Activated naive CD4-positive, alpha-beta T cell treated with anti-CD3 and anti-CD28 coated beads, Interleukin-2, amount 50 U/mL, for 72 hours (primary cell): ENCODE data around the gene R3HDM2. TPM values are rescaled to one million over a fixed set of nuclear protein-coding genes. Genes with fewer than 3 reads are reported as not detected.

ENCODE experiments used
- ATAC-seq, 2 donors: fragments of 150-1000 bp; cut with Tn5 transposase; 2 replicates each; pipeline ENCODE4 v1.10.0; 2021; ENCODE audit warnings: mild to moderate bottlenecking in 2 of 2, moderate library complexity in 2 of 2
- DNase-seq, 2 donors: peaks; one replicate each; pipeline ENCODE4 v3.0.0; 2021 to 2022; ENCODE audit warnings: low spot score in 2 of 2
- H3K27ac Mint-ChIP-seq, 2 donors: one replicate each; pipeline ENCODE4 v1.8.0; 2022; ENCODE audit warnings: mild to moderate bottlenecking in 2 of 2, mixed read lengths in 2 of 2
- H3K36me3 Mint-ChIP-seq, 2 donors: one replicate each; pipeline ENCODE4 v1.8.0; 2022; ENCODE audit warnings: mixed read lengths in 2 of 2
- H3K9me3 Mint-ChIP-seq, 2 donors: one replicate each; pipeline ENCODE4 v1.8.0; 2022; ENCODE audit warnings: mixed read lengths in 2 of 2
- total RNA-seq, 2 donors: library from RNA; stranded (reverse); gene quantifications; one replicate each; pipeline ENCODE4 v1.2.3, GENCODE V29; 2022

The R3HDM2 gene
- total RNA-seq, 2 donors from 2014 or later: 36.3 to 57.1 TPM

DNA sequence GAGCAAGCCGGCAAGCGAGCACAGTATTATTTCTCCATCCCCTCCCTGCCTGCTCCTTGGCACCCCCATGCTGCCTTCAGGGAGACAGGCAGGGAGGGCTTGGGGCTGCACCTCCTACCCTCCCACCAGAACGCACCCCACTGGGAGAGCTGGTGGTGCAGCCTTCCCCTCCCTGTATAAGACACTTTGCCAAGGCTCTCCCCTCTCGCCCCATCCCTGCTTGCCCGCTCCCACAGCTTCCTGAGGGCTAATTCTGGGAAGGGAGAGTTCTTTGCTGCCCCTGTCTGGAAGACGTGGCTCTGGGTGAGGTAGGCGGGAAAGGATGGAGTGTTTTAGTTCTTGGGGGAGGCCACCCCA, 218.2 kb downstream of the R3HDM2 start:
- Mint-ChIP-seq H3K27ac (no peak overlapping the region), H3K36me3 (no peaks in the 10 kb centered on the region), H3K9me3 (no peaks in the 10 kb centered on the region)
- ATAC-seq: no peak
- DNase-seq: no peak

DNA sequence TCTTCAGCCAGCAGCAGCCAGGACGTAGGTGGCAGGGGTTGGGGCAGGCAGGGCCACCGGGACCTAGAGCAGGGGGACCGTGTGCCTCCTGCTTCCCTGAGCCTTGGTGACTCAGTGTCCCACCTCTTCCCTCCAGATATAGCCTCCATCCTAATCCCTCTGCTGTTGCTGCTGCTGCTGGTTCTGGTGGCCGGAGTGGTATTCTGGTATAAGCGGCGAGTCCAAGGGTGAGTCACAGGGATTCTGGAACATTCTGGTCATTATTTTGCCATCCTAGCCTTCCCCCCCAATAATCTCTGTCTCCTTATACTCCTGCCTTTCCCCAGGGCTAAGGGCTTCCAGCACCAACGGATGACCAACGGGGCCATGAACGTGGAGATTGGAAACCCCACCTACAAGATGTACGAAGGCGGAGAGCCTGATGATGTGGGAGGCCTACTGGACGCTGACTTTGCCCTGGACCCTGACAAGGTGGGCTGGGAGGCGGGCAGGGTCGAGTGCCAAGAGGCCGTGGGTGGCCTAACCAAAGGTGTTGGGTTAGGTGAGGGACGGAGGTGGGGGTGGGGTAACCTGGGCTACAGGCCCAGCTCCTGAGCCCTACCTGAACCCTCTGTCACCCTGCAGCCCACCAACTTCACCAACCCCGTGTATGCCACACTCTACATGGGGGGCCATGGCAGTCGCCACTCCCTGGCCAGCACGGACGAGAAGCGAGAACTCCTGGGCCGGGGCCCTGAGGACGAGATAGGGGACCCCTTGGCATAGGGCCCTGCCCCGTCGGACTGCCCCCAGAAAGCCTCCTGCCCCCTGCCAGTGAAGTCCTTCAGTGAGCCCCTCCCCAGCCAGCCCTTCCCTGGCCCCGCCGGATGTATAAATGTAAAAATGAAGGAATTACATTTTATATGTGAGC, 218.8 kb downstream of the R3HDM2 start:
- DNase-seq (no peak), ATAC-seq (no peak)
- Mint-ChIP-seq H3K36me3 (no peaks in the 10 kb centered on the region), H3K27ac (no peak overlapping the region), H3K9me3 (no peaks in the 10 kb centered on the region)

DNA sequence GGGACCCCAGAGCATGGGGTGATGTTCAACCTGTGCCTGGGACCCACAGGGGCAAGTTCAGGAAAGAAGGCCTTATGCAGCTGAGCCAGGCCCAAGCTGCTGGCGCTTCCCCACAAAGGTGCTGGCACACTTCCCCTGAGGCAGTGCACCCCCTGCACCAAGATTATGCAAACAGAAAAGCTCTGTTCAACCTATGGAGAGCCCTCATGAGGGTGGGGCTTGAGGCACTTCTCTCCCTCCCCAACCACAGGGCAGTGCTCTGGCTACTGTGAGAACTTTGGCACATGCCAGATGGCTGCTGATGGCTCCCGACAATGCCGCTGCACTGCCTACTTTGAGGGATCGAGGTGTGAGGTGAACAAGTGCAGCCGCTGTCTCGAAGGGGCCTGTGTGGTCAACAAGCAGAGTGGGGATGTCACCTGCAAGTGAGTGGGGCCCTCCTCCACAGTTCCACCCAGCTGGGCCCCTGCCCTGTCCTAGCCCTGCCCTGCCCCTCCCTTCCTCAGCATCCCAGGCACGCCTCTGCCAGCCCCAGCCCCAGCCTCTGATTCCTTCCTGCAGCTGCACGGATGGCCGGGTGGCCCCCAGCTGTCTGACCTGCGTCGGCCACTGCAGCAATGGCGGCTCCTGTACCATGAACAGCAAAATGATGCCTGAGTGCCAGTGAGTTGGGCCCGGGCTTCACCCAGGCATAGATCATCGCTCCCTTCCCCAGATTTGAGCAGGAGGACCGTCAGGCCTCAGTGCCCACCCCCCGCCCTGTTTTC, 219.7 kb downstream of the R3HDM2 start:
- H3K9me3 Mint-ChIP-seq: no peaks in the 10 kb centered on the region
- H3K36me3 Mint-ChIP-seq: no peaks in the 10 kb centered on the region
- ATAC-seq (no peak), DNase-seq (no peak)
- H3K27ac Mint-ChIP-seq: no peak overlapping the region

DNA sequence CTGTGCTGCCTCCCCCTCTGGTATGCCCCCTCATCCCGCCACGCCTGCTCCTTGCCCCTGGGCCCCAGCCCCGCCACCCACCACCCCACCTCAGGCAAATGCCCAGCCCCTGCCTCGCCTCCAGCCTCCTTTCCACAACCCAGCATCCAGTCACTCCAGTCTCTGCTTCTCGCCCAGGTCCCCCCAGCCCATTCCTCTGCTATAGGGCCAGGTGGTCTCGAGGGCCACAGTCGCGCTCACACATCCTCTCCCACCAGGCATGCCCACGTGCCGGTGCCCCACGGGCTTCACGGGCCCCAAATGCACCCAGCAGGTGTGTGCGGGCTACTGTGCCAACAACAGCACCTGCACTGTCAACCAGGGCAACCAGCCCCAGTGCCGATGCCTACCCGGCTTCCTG, 220.4 kb downstream of the R3HDM2 start:
- Mint-ChIP-seq H3K9me3 (no peaks in the 10 kb centered on the region), H3K36me3 (no peaks in the 10 kb centered on the region), H3K27ac (no peak overlapping the region)
- DNase-seq (no peak), ATAC-seq (no peak)

DNA sequence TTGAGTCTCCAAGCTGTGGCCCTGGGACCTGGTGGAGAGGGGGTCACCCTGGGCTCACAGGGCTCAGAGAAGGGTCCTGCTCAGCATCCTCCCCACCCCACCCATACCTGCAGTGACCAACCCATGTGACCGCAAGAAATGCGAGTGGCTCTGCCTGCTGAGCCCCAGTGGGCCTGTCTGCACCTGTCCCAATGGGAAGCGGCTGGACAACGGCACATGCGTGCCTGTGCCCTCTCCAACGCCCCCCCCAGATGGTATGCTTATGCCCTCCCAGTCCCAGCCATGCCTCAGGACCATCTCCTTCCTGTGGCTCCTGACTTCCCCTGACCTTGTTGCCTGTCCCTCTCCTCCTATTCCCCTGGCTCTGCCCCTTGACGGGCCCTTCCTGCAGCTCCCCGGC, 220.9 kb downstream of the R3HDM2 start:
- Mint-ChIP-seq H3K27ac (peak overlapping the region in 1 of 2 donors; percentile 68), H3K9me3 (no peaks in the 10 kb centered on the region), H3K36me3 (no peaks in the 10 kb centered on the region)
- DNase-seq (no peak), ATAC-seq (no peak)

DNA sequence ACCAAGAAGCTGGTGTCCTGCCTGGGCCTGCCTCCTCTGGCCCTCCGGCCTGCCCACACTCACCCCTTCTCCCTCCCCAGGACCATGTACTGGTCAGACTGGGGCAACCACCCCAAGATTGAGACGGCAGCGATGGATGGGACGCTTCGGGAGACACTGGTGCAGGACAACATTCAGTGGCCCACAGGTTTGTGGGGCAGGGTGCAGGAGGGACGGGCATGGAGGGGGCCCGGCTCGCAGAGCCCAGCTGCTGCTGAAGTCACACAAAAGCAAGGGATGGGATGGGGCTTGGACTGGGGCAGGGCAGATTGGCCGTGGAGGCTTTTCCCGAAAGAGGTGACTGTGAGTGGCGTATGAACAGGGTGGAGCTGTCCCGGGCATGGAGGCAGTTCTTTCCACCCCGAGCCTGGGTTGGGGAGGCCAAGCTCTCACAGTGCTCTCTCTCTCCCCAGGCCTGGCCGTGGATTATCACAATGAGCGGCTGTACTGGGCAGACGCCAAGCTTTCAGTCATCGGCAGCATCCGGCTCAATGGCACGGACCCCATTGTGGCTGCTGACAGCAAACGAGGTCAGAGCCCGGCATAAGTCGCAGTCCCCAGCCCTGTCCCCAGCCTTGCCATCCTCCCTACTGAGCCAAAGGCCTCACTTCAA, 222.1 kb downstream of the R3HDM2 start:
- no peaks in the 10 kb centered on the region for H3K9me3 Mint-ChIP-seq
- no peaks in the 10 kb centered on the region for H3K36me3 Mint-ChIP-seq
- no peak for ATAC-seq
- DNase-seq: no peak
- no peak overlapping the region for H3K27ac Mint-ChIP-seq

DNA sequence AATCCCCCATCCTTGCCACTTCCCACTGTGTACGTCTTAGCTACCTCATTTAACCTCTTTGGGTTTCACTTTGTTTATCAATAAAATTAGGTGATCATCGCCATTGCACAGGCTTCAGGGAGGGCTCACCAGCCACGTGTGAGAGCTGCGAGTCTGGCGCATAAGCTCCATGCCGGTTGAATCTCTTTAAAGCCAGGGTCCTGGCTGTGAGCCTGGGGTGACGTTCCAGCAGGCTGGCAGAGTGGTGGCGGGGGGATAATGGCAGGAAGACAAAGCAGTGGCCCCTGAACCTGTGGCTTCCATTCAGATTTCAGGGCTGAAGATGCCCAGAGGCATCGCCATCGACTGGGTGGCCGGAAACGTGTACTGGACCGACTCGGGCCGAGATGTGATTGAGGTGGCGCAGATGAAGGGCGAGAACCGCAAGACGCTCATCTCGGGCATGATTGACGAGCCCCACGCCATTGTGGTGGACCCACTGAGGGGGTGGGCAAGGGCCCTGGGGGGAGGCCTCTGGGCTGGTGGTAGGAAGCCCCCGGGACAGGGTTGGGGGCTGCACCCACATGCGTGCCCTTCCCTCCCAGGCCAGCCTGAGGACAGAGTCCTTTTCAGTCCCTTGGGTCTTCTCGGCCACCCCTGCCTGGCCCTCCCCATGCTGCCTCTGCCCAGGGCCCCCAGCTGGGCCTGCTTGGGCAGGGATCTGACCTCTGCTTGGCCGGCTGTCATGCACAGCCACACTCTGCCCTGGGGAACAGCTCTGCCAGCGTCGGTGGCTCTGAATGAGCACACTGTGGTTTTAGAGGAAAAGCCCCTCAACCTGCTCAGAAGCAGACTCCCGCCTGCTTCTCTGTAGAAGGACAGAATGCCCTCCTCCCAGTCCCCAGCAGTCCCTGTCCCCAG, 222.9 kb downstream of the R3HDM2 start:
- ATAC-seq (no peak), DNase-seq (no peak)
- Mint-ChIP-seq H3K9me3 (no peaks in the 10 kb centered on the region), H3K27ac (no peak overlapping the region), H3K36me3 (no peaks in the 10 kb centered on the region)

DNA sequence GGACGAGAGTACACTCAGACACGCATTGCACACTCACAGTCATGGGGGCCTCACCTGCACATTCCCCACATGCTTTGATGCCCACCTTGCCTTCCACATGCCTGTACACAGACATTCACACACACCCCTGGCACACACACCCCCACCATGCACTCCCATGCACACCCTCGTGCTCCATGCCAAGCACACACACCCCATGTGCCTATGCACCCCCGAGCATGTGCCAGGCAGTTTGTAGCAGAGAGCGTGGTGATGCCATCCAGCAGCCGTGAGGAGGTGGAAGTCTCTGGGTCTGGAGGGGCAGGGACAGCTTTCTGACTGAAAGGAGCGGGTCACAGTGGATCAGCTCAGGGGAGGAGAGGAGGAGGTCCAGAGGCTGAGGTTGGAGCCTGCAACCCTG, 224.9 kb downstream of the R3HDM2 start:
- ATAC-seq: no peak
- Mint-ChIP-seq H3K27ac (no peak overlapping the region), H3K36me3 (no peaks in the 10 kb centered on the region), H3K9me3 (no peaks in the 10 kb centered on the region)
- DNase-seq: no peak

DNA sequence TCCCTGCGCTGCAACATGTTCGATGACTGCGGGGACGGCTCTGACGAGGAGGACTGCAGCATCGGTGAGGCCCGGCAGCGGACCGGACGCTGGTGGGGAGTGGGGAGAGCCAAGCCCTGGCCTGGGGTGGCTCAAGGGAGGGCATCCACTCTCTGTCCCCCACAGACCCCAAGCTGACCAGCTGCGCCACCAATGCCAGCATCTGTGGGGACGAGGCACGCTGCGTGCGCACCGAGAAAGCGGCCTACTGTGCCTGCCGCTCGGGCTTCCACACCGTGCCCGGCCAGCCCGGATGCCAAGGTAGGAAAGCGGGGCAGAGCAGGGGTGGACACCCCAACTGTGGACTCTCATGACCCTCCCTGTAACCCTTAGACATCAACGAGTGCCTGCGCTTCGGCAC, 225.7 kb downstream of the R3HDM2 start:
- DNase-seq: no peak
- Mint-ChIP-seq H3K36me3 (no peaks in the 10 kb centered on the region), H3K9me3 (no peaks in the 10 kb centered on the region), H3K27ac (no peak overlapping the region)
- no peak for ATAC-seq

DNA sequence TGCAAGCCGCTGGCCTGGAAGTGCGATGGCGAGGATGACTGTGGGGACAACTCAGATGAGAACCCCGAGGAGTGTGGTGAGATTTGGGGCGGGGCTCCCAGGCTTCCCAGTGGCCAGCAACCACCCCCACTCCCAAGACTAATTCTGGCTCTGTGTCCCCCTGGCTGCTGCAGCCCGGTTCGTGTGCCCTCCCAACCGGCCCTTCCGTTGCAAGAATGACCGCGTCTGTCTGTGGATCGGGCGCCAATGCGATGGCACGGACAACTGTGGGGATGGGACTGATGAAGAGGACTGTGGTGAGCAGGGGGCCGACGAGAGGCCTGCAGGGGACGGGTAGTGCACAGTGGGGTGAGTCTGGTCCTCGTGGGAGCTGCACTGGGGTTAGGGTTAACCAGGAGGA, 226.4 kb downstream of the R3HDM2 start:
- no peaks in the 10 kb centered on the region for H3K9me3 Mint-ChIP-seq
- no peaks in the 10 kb centered on the region for H3K36me3 Mint-ChIP-seq
- ATAC-seq (no peak), DNase-seq (no peak)
- H3K27ac Mint-ChIP-seq: no peak overlapping the region

DNA sequence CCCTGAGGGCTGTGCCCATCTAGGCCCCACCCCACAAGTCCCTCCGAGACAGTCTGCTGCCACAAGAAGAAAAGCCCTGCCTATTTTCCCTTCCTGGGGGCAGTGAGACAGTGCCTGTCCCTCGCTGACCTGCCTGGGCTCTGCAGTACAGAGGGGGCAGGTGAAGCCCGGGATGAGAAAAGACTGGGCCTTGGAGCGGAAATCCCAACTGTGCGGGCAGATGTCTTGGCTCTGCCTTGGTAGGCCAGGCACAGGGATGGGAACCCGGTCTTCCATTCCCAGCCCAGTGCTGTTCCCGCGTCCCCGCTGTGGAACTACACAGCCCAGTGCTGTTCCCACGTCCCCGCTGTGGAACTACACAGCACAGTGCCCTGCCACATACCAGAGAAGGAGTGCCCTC, 227.1 kb downstream of the R3HDM2 start:
- H3K27ac Mint-ChIP-seq: no peak overlapping the region
- H3K9me3 Mint-ChIP-seq: no peaks in the 10 kb centered on the region
- DNase-seq (no peak), ATAC-seq (no peak)
- H3K36me3 Mint-ChIP-seq: no peaks in the 10 kb centered on the region

Other genes starting within 250 kb of the R3HDM2 start
- gene NXPH4, start 214.2 kb downstream of the R3HDM2 start, total RNA-seq: under 1 TPM; 0.11 to 0.54 TPM
- 100 to 1,000 TPM; 360 to 376 TPM for gene SHMT2, start 201.3 kb downstream of the R3HDM2 start, total RNA-seq
- 1 to 10 TPM; 2.8 to 5.4 TPM for gene STAC3, start 179.9 kb downstream of the R3HDM2 start, total RNA-seq
- gene INHBC, start 3.7 kb upstream of the R3HDM2 start, total RNA-seq: not detected
- under 1 TPM; 0.18 to 0.23 TPM for gene INHBE, start 24.3 kb upstream of the R3HDM2 start, total RNA-seq
- under 1 TPM in 1 of 2 donors, not detected in 1; 0.49 TPM for gene GLI1, start 28.7 kb upstream of the R3HDM2 start, total RNA-seq
- gene ARHGAP9, start 48.8 kb upstream of the R3HDM2 start, total RNA-seq: 100 to 1,000 TPM; 151 to 195 TPM
- 100 to 1,000 TPM; 267 to 292 TPM for gene MARS1, start 57.0 kb upstream of the R3HDM2 start, total RNA-seq
- 10 to 100 TPM; 24.9 to 79.8 TPM for gene DDIT3, start 89.5 kb upstream of the R3HDM2 start, total RNA-seq
- 10 to 100 TPM; 66.4 to 77.5 TPM for gene MBD6, start 91.8 kb upstream of the R3HDM2 start, total RNA-seq
- gene DCTN2, start 116.1 kb upstream of the R3HDM2 start, total RNA-seq: 100 to 1,000 TPM in 1 of 2 donors, 10 to 100 TPM in 1; 77.1 to 122 TPM
- gene KIF5A, start 119.0 kb upstream of the R3HDM2 start, total RNA-seq: 1 to 10 TPM in 1 of 2 donors, under 1 TPM in 1; 0.75 to 3.4 TPM
- 10 to 100 TPM; 13.8 to 43.7 TPM for gene PIP4K2C, start 160.1 kb upstream of the R3HDM2 start, total RNA-seq
- gene DTX3, start 173.8 kb upstream of the R3HDM2 start, total RNA-seq: 10 to 100 TPM; 14.5 to 33.5 TPM
- gene ARHGEF25, start 180.4 kb upstream of the R3HDM2 start, total RNA-seq: 1 to 10 TPM in 1 of 2 donors, under 1 TPM in 1; 0.68 to 4.8 TPM
- gene B4GALNT1, start 202.2 kb upstream of the R3HDM2 start, total RNA-seq: 1 to 10 TPM; 2.6 to 3.2 TPM